GM12865 (cell line): Measurements from ENCODE around the gene TEAD2.

ENCODE experiments used
- DNase-seq: peaks from one replicate; pipeline ENCODE4 v3.0.0; 2010; ENCODE audit warnings: low read depth
- H3K4me3 ChIP-seq: 2 replicates; pipeline ENCODE4 v1.5.1; 2011; ENCODE audit warnings: mild to moderate bottlenecking, low read depth, low read length, control low read depth
- CTCF ChIP-seq: IDR thresholded peaks from 2 replicates; pipeline ENCODE4 v1.5.1; 2011; ENCODE audit warnings: low read length, control low read depth, low read depth, inconsistent platforms; ENCODE audit not compliant: insufficient read depth; ENCODE audit errors: missing control alignments

Gene TEAD2

GRCh38 chr19:49347835-49348234, 14.4 kb downstream of the TEAD2 start:
- H3K4me3 ChIP-seq, result no peak overlapping the region
- DNase-seq, result peak; percentile 61
- no peak for TF ChIP-seq CTCF

- no peak for DNase-seq
- no peak for TF ChIP-seq CTCF
- H3K4me3 ChIP-seq, result no peak overlapping the region
Measured at GRCh38 chr19:49347191-49347590, 15.0 kb downstream of the TEAD2 start.

GRCh38 chr19:49344505-49345423, 17.5 kb downstream of the TEAD2 start:
- no peak overlapping the region for H3K4me3 ChIP-seq
- no peak for DNase-seq
- no peak for TF ChIP-seq CTCF

GRCh38 chr19:49343123-49343522, 19.1 kb downstream of the TEAD2 start:
- TF ChIP-seq CTCF, result no peak
- DNase-seq, result peak; percentile 50

GRCh38 chr19:49342291-49342721, 19.9 kb downstream of the TEAD2 start:
- no peak overlapping the region for H3K4me3 ChIP-seq
- no peak for DNase-seq
- no peak for TF ChIP-seq CTCF

More at GRCh38 chr19:49343123-49343522, 19.1 kb downstream of the TEAD2 start:
- no peak overlapping the region for H3K4me3 ChIP-seq

- no peak for TF ChIP-seq CTCF
- no peak overlapping the region for H3K4me3 ChIP-seq
- DNase-seq, result no peak
Measured at GRCh38 chr19:49340865-49341718, 21.1 kb downstream of the TEAD2 start.
